ENCODE measurements around the gene MRPS7. TPM values are rescaled to one million over a fixed set of nuclear protein-coding genes. Genes with fewer than 3 reads are reported as not detected.

The MRPS7 gene
- total RNA-seq, 2 experiments from 2014 or later, result 76.3 to 80.0 TPM

DNA sequence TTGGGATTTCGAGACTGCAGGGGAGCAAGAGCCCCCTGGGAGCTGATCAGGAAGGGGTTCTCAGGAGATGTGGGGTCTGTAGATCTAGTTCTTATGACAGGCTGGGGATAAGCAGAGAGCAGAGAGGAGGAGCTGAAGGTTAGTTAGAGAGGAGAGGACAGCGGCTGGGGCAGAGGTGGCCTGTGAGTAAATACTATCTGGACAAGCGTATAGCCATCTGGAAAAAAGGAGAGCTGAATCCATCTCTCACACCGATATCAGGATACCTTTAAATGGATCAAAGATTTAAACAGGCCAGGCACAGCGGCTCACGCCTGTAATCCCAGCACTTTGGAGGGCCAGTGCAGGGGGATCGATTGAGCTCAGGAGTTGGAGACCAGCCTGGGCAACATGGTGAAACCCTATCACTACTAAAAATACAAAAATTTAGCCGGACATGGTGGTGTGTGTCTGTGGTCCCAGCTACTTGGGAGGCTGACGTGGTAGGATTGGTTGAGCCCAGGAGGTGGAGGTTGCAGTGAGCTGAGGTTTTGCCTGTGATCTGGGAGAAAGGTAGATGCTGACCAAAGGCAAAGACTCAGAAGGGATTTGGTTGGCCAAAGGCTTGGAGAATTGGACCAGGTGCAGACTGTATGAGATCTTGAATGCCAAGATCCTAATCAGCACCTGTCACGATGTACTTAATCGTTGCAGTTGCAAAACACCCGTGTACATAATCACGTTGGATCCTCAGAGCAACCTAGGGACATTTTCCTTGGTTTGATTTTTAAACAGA, 46.5 kb downstream of the MRPS7 start:
- intact Hi-C loops (cut with micrococcal nuclease), result no loop called here
- no peak overlapping the region for H3K27ac Mint-ChIP-seq
- H3K9me3 Mint-ChIP-seq, result no peaks in the 10 kb centered on the region
- peaks cover 3% of the 10 kb centered on the region for H3K4me1 Mint-ChIP-seq (ENCODE audit: low read depth)
- DNase-seq, result no peak
- H3K27me3 Mint-ChIP-seq, result no peaks in the 10 kb centered on the region
- H3K4me3 Mint-ChIP-seq, result no peak overlapping the region
- TF ChIP-seq, protein P1, sequence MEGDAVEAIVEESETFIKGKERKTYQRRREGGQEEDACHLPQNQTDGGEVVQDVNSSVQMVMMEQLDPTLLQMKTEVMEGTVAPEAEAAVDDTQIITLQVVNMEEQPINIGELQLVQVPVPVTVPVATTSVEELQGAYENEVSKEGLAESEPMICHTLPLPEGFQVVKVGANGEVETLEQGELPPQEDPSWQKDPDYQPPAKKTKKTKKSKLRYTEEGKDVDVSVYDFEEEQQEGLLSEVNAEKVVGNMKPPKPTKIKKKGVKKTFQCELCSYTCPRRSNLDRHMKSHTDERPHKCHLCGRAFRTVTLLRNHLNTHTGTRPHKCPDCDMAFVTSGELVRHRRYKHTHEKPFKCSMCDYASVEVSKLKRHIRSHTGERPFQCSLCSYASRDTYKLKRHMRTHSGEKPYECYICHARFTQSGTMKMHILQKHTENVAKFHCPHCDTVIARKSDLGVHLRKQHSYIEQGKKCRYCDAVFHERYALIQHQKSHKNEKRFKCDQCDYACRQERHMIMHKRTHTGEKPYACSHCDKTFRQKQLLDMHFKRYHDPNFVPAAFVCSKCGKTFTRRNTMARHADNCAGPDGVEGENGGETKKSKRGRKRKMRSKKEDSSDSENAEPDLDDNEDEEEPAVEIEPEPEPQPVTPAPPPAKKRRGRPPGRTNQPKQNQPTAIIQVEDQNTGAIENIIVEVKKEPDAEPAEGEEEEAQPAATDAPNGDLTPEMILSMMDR (IDR thresholded peaks at IDR 0.05), result no peak
- no peaks in the 10 kb centered on the region for H3K36me3 Mint-ChIP-seq (ENCODE audit: low read depth)
- ATAC-seq, result no peak
- ChIA-PET CTCF (interaction anchor here (1.3 kb wide), 1 partner anchor 105 kb away, joined by 6 read pairs; no protein-coding TSS in a partner anchor), POLR2A (no interaction called here)

- H3K4me3 Mint-ChIP-seq, result no peak overlapping the region
- intact Hi-C loops (cut with micrococcal nuclease), result no loop called here
Observed at GRCh38 chr17:75308732-75309629, 47.3 kb downstream of the MRPS7 start.

GRCh38 chr17:75313941-75314551, 52.4 kb downstream of the MRPS7 start:
- ChIA-PET POLR2A (no interaction called here), CTCF (interaction anchor here (1.1 to 1.2 kb wide), 2 partner anchors 9 to 92 kb away, joined by 3 read pairs; partner anchors contain the start of gene GRB2)
- H3K27me3 Mint-ChIP-seq, result no peaks in the 10 kb centered on the region
- peak overlapping the region; percentile 68 for H3K27ac Mint-ChIP-seq
- intact Hi-C loops (cut with micrococcal nuclease), result no loop called here
- DNase-seq (no peak), ATAC-seq (no peak)
- TF ChIP-seq, protein P1 (IDR thresholded peaks at IDR 0.05), result no peak
- no peak overlapping the region for H3K4me3 Mint-ChIP-seq
- H3K36me3 Mint-ChIP-seq (ENCODE audit: low read depth), result peaks cover 5% of the 10 kb centered on the region
- H3K4me1 Mint-ChIP-seq (ENCODE audit: low read depth), result peaks cover 25% of the 10 kb centered on the region
- H3K9me3 Mint-ChIP-seq, result no peaks in the 10 kb centered on the region

More at GRCh38 chr17:75308732-75309629, 47.3 kb downstream of the MRPS7 start:
- ChIA-PET POLR2A (interaction anchor here (0.9 kb wide), 1 partner anchor 12 kb away, joined by 3 read pairs; no protein-coding TSS in a partner anchor), CTCF (interaction anchor here (1.3 kb wide), 1 partner anchor 104 kb away, joined by 6 read pairs; no protein-coding TSS in a partner anchor)
- Mint-ChIP-seq H3K27ac (no peak overlapping the region), H3K36me3 (ENCODE audit: low read depth) (no peaks in the 10 kb centered on the region), H3K9me3 (no peaks in the 10 kb centered on the region), H3K27me3 (no peaks in the 10 kb centered on the region), H3K4me1 (ENCODE audit: low read depth) (peaks cover 7% of the 10 kb centered on the region)
- TF ChIP-seq, protein P1 (IDR thresholded peaks at IDR 0.05), result no peak
- DNase-seq, result no peak
- no peak for ATAC-seq

DNA sequence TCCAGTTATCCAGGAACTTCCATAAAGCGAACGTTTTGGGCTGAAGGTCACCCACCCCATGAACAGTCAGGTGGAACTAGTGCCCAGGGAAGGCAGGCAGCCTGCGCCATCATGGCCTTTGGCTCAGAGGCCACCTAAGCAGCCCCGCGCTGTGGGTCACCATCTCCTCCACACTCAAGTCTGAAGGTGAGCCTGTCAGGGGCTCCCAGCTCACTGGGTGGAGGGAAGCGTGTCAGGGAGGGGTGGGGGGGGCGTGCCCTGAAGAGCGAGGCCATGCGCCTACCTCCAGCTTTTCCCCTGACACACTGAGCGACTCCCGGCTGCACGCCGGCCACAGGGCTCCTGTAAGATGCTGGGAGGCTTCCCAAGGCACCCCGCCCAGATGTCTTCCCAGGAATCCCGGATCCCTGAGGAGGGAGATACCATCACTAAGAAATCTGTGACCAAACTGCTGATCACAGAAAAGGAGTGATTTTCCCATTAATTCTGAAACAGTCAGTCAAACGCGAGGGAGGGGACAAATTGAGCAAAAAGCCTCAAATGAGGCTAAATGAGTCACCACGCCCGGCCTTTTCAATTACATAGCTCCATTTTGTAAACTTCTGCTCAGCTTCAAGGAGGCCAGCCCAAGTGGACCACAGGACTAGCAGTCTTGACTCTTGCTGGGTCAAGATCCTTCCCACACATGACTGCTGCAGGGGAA, 54.0 kb downstream of the MRPS7 start:
- H3K27ac Mint-ChIP-seq, result peak overlapping the region; percentile 91
- H3K9me3 Mint-ChIP-seq, result no peaks in the 10 kb centered on the region
- TF ChIP-seq, protein P1 (IDR thresholded peaks at IDR 0.05), result no peak
- DNase-seq (peak; percentile 68), ATAC-seq (peak; percentile 77)
- no peaks in the 10 kb centered on the region for H3K27me3 Mint-ChIP-seq
- intact Hi-C loops (cut with micrococcal nuclease), result no loop called here
- peaks cover 25% of the 10 kb centered on the region for H3K4me1 Mint-ChIP-seq (ENCODE audit: low read depth)
- ChIA-PET CTCF (interaction anchor here (0.7 to 3.2 kb wide), 9 partner anchors 11 to 99 kb away, joined by 3 to 17 read pairs (median 4); partner anchors contain the start of gene MIF4GD), POLR2A (interaction anchor here (0.9 to 1.6 kb wide), 8 partner anchors 11 to 274 kb away, joined by 3 to 7 read pairs (median 4); no protein-coding TSS in a partner anchor)
- peaks cover 13% of the 10 kb centered on the region for H3K36me3 Mint-ChIP-seq (ENCODE audit: low read depth)
- H3K4me3 Mint-ChIP-seq, result no peak overlapping the region

Other genes with a start within 250 kb of the MRPS7 start
- gene MRPL58, start 249.2 kb upstream of the MRPS7 start, total RNA-seq, result 10 to 100 TPM; 53.6 to 62.4 TPM
- gene ATP5PD, start 214.9 kb upstream of the MRPS7 start, total RNA-seq, result 100 to 1,000 TPM; 177 to 183 TPM
- gene KCTD2, start 214.7 kb upstream of the MRPS7 start, total RNA-seq, result 10 to 100 TPM; 10.5 to 11.4 TPM
- gene SLC16A5, start 173.9 kb upstream of the MRPS7 start, total RNA-seq, result 1 to 10 TPM; 2.0 to 2.8 TPM
- gene ARMC7, start 151.9 kb upstream of the MRPS7 start, total RNA-seq, result 1 to 10 TPM; 5.4 TPM
- 10 to 100 TPM; 66.1 to 68.1 TPM for gene NT5C, start 130.1 kb upstream of the MRPS7 start, total RNA-seq
- gene JPT1, start 107.4 kb upstream of the MRPS7 start, total RNA-seq, result 100 to 1,000 TPM; 203 to 208 TPM
- gene SUMO2, start 78.9 kb upstream of the MRPS7 start, total RNA-seq, result 100 to 1,000 TPM; 506 to 525 TPM
- 100 to 1,000 TPM; 108 to 116 TPM for gene NUP85, start 56.2 kb upstream of the MRPS7 start, total RNA-seq
- 10 to 100 TPM; 65.5 to 65.8 TPM for gene GGA3, start 273 bp upstream of the MRPS7 start, total RNA-seq
- gene MIF4GD, start 9.4 kb downstream of the MRPS7 start, total RNA-seq, result 10 to 100 TPM; 42.4 to 43.8 TPM
- 10 to 100 TPM; 55.1 to 55.2 TPM for gene SLC25A19, start 27.6 kb downstream of the MRPS7 start, total RNA-seq
- gene GRB2, start 143.8 kb downstream of the MRPS7 start, total RNA-seq, result 100 to 1,000 TPM; 167 to 179 TPM
- gene TMEM94, start 194.8 kb downstream of the MRPS7 start, total RNA-seq, result 10 to 100 TPM; 55.3 to 56.4 TPM

Data from activated CD8-positive, alpha-beta T cell treated with anti-CD3 and anti-CD28 coated beads for 36 hours (primary cell).